H9 (cell line): Measurements from ENCODE around the gene SLC25A18. TPM values are rescaled to one million over a fixed set of nuclear protein-coding genes. Genes with fewer than 3 reads are reported as not detected.
"Not testable (repeated sequence)": the region's sequence is repeated elsewhere in the genome, so short reads cannot be mapped to it uniquely, and the experiment has no call there.

Experiments used
- DNase-seq: peaks from one replicate; pipeline ENCODE4 v3.0.0-alpha.2; 2017
- H2AFZ ChIP-seq: one replicate; pipeline ENCODE4 v1.6.1; 2013; ENCODE audit warnings: mild to moderate bottlenecking, low read length, control low read depth, moderate library complexity
- H2AK5ac ChIP-seq: 2 replicates; pipeline ENCODE4 v1.6.1; 2013; ENCODE audit warnings: low read length, control low read depth, mixed read lengths; ENCODE audit not compliant: insufficient read length
- H2BK120ac ChIP-seq: one replicate; pipeline ENCODE4 v1.6.1; 2013; ENCODE audit warnings: low read depth, mild to moderate bottlenecking, low read length, control low read depth, inconsistent platforms; ENCODE audit not compliant: poor library complexity, severe bottlenecking
- H2BK12ac ChIP-seq: 2 replicates; pipeline ENCODE4 v1.6.1; 2013; ENCODE audit warnings: low read length, control low read depth, mixed read lengths, low read depth; ENCODE audit not compliant: insufficient read length
- H2BK15ac ChIP-seq: 2 replicates; pipeline ENCODE4 v1.6.1; 2013; ENCODE audit warnings: low read depth, low read length, control low read depth
- H2BK20ac ChIP-seq: one replicate; pipeline ENCODE4 v1.6.1; 2013; ENCODE audit warnings: low read depth, mild to moderate bottlenecking, low read length, control low read depth, inconsistent platforms; ENCODE audit not compliant: poor library complexity, severe bottlenecking
- H2BK5ac ChIP-seq: 2 replicates; pipeline ENCODE4 v1.6.1; 2013; ENCODE audit warnings: low read length, control low read depth, mixed read lengths; ENCODE audit not compliant: insufficient read length
- H3K14ac ChIP-seq: 2 replicates; pipeline ENCODE4 v1.6.1; 2013; ENCODE audit warnings: low read length, control low read depth; ENCODE audit not compliant: insufficient read depth
- H3K18ac ChIP-seq: 2 replicates; pipeline ENCODE4 v1.6.1; 2013; ENCODE audit warnings: low read depth, mild to moderate bottlenecking, mixed read lengths, low read length, control low read depth; ENCODE audit not compliant: insufficient read length
- H3K23ac ChIP-seq: 2 replicates; pipeline ENCODE4 v1.6.1; 2013; ENCODE audit warnings: low read length, control low read depth, mixed read lengths, low read depth; ENCODE audit not compliant: insufficient read length
- H3K23me2 ChIP-seq: 2 replicates; pipeline ENCODE4 v1.6.1; 2013; ENCODE audit warnings: low read depth, mild to moderate bottlenecking, mixed read lengths, low read length, control low read depth; ENCODE audit not compliant: insufficient read length, poor library complexity, severe bottlenecking
- H3K27ac ChIP-seq: 2 replicates; pipeline ENCODE4 v1.5.1; 2013; ENCODE audit warnings: low read length, control low read depth, mixed read lengths, low read depth; ENCODE audit not compliant: insufficient read length
- H3K27me3 ChIP-seq: 2 replicates; pipeline ENCODE4 v1.6.1; 2013; ENCODE audit warnings: low read length, control low read depth, inconsistent platforms; ENCODE audit not compliant: insufficient read depth
- H3K4ac ChIP-seq: 2 replicates; pipeline ENCODE4 v1.6.1; 2013; ENCODE audit warnings: low read depth, mild to moderate bottlenecking, control low read depth, inconsistent platforms, low read length, moderate library complexity
- H3K4me1 ChIP-seq: 2 replicates; pipeline ENCODE4 v1.6.1; 2013; ENCODE audit warnings: low read length, control low read depth, inconsistent platforms; ENCODE audit not compliant: insufficient read depth
- H3K4me2 ChIP-seq: 2 replicates; pipeline ENCODE4 v1.6.1; 2013; ENCODE audit warnings: low read length, control low read depth, mixed read lengths; ENCODE audit not compliant: insufficient read length, insufficient read depth
- H3K56ac ChIP-seq: 2 replicates; pipeline ENCODE4 v1.6.1; 2013; ENCODE audit warnings: low read depth, mild to moderate bottlenecking, mixed read lengths, low read length, control low read depth; ENCODE audit not compliant: insufficient read length
- H3K79me1 ChIP-seq: 2 replicates; pipeline ENCODE4 v1.6.1; 2013; ENCODE audit warnings: low read depth, mild to moderate bottlenecking, moderate library complexity, low read length, control low read depth, inconsistent platforms; ENCODE audit not compliant: insufficient read depth, poor library complexity, severe bottlenecking
- H3K79me2 ChIP-seq: 2 replicates; pipeline ENCODE4 v1.6.1; 2013; ENCODE audit warnings: low read length, control low read depth, inconsistent platforms; ENCODE audit not compliant: insufficient read depth
- H3K9ac ChIP-seq: 2 replicates; pipeline ENCODE4 v1.6.1; 2013; ENCODE audit warnings: low read length, control low read depth, mixed read lengths; ENCODE audit not compliant: insufficient read length; ENCODE audit errors: extremely low read depth
- H3K9me3 ChIP-seq: one replicate; pipeline ENCODE4 v1.6.1; 2013; ENCODE audit warnings: low read depth, low read length, inconsistent platforms; ENCODE audit not compliant: control insufficient read depth
- H3T11ph ChIP-seq: one replicate; pipeline ENCODE4 v1.6.1; 2013; ENCODE audit warnings: mild to moderate bottlenecking, low read length, control low read depth, inconsistent platforms
- H4K20me1 ChIP-seq: one replicate; pipeline ENCODE4 v1.6.1; 2013; ENCODE audit not compliant: control insufficient read depth, insufficient read length, insufficient read depth
- H4K5ac ChIP-seq: 2 replicates; pipeline ENCODE4 v1.6.1; 2013; ENCODE audit warnings: low read depth, mild to moderate bottlenecking, mixed read lengths, low read length, control low read depth; ENCODE audit not compliant: insufficient read length
- H4K8ac ChIP-seq: replicated peaks from 2 replicates; pipeline ENCODE4 v1.6.1; 2013; ENCODE audit warnings: low read length, control low read depth, mixed read lengths, low read depth; ENCODE audit not compliant: insufficient read length
- H4K91ac ChIP-seq: 2 replicates; pipeline ENCODE4 v1.6.1; 2013; ENCODE audit warnings: low read depth, mild to moderate bottlenecking, moderate library complexity, mixed read lengths, low read length, control low read depth; ENCODE audit not compliant: insufficient read length
- H3K27ac Mint-ChIP-seq, 3 experiments: 2 replicates in 2 of 3; 3 replicates in 1 of 3; pipeline ENCODE4 v1.8.0; 2020 to 2021; ENCODE audit warnings: mixed read lengths in 3 of 3, mild to moderate bottlenecking in 1 of 3, moderate library complexity in 1 of 3
- H3K27me3 Mint-ChIP-seq: 2 replicates; pipeline ENCODE4 v1.8.0; 2021; ENCODE audit warnings: low read depth, mild to moderate bottlenecking, moderate library complexity, mixed read lengths
- H3K36me3 Mint-ChIP-seq, 3 experiments: 2 replicates in 2 of 3; 3 replicates in 1 of 3; pipeline ENCODE4 v1.8.0; 2020 to 2021; ENCODE audit warnings: low read depth in 3 of 3, mixed read lengths in 3 of 3; ENCODE audit not compliant: insufficient read depth in 1 of 3
- H3K4me1 Mint-ChIP-seq, 2 experiments: 2 replicates each; pipeline ENCODE4 v1.8.0; 2020; ENCODE audit warnings: mixed read lengths in 2 of 2
- H3K4me3 Mint-ChIP-seq, 2 experiments: 2 replicates in 1 of 2; 3 replicates in 1 of 2; pipeline ENCODE4 v1.8.0; 2020 to 2021; ENCODE audit warnings: mild to moderate bottlenecking in 2 of 2, mixed read lengths in 2 of 2, moderate library complexity in 1 of 2
- H3K9me3 Mint-ChIP-seq, 2 experiments: 2 replicates in 1 of 2; 3 replicates in 1 of 2; pipeline ENCODE4 v1.8.0; 2020; ENCODE audit warnings: mild to moderate bottlenecking in 2 of 2, mixed read lengths in 2 of 2, moderate library complexity in 1 of 2
- WGBS: extraction: QIAGEN DNeasy Blood & Tissue Kit; methylation state at CpG from one replicate; pipeline ENCODE4 v1.1.7; 2013; ENCODE audit warnings: missing lambda C conversion rate, low lambda C conversion rate, mixed read lengths; ENCODE audit not compliant: insufficient read length; ENCODE audit errors: extremely low coverage; 5-methylcytosine and 5-hydroxymethylcytosine counted together
- total RNA-seq: library from RNA; stranded (reverse); gene quantifications from 2 replicates; pipeline ENCODE4 v1.2.1, GENCODE V29; 2021
- TF ChIP-seq, protein P1 (sequence below): fragments of 200-600 bp; sonication (generic); conservative IDR thresholded peaks from 3 replicates; pipeline ENCODE4 v1.8.0; 2021; ENCODE audit warnings: antibody characterized with exemption, mild to moderate bottlenecking

The SLC25A18 gene
- total RNA-seq, 1 experiment from 2014 or later = 2.3 TPM

DNA sequence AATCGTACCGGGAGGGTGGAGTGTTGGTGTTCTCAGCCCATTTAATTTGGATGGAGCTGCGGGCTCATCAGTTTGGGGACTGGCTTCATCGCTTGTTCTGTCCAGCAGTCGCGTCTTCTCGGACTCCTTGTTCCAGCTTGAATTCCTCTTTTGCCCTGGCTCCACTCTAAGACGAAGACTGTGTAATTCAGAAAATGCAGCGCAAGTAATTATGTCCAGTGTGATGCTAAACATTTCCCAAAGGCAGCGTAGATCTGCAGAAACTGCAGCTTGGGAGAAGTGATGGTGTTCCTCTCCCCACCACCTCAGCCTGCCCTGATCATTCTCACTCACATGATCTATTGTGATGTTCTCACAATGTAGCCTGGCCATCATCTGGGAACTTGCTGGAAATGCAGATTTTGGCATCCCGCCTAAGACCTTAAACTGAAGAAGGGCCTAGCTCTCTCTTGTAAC lies 666 bp downstream of the SLC25A18 start:
- Mint-ChIP-seq H3K9me3 (peaks cover 12 to 13% of the 10 kb centered on the region in 2 experiments; a peak in 4 of 5 replicates), H3K36me3 (peaks cover 17 to 27% (median 20%) of the 10 kb centered on the region in 3 experiments), H3K4me3 (no peak overlapping the region), H3K4me1 (peaks cover 22 to 27% of the 10 kb centered on the region in 2 experiments), H3K27ac (peak overlapping the region; percentile 39 to 97 (median 63); a peak in 4 of 7 replicates), H3K27me3 (no peaks in the 10 kb centered on the region; the same call in none of the 2 replicates)
- H4K8ac ChIP-seq = no peak overlapping the region
- no peaks in the 10 kb centered on the region for H3K23me2 ChIP-seq
- WGBS = no CpG with 5 or more reads among the region's 11 CpGs
- H3K14ac ChIP-seq = no peak overlapping the region
- H3T11ph ChIP-seq = no peak overlapping the region
- H3K4ac ChIP-seq = no peak overlapping the region
- no peak overlapping the region for H3K9ac ChIP-seq
- H3K56ac ChIP-seq = no peak overlapping the region
- H2BK20ac ChIP-seq = no peak overlapping the region
- H3K4me2 ChIP-seq = no peak overlapping the region
- no peak overlapping the region for H2BK15ac ChIP-seq
- H3K4me1 ChIP-seq = 0 out of 2 replicates have a peak, but pooled peaks cover 2% of the 10 kb centered on the region
- no peak overlapping the region for H2BK5ac ChIP-seq
- H3K23ac ChIP-seq = no peak overlapping the region
- no peaks in the 10 kb centered on the region for H3K79me1 ChIP-seq
- H3K18ac ChIP-seq = no peak overlapping the region
- no peak overlapping the region for H2BK12ac ChIP-seq
- H4K20me1 ChIP-seq = no peaks in the 10 kb centered on the region
- H2BK120ac ChIP-seq = no peak overlapping the region
- no peak overlapping the region for H4K5ac ChIP-seq
- H3K79me2 ChIP-seq = no peaks in the 10 kb centered on the region
- TF ChIP-seq, protein P1, sequence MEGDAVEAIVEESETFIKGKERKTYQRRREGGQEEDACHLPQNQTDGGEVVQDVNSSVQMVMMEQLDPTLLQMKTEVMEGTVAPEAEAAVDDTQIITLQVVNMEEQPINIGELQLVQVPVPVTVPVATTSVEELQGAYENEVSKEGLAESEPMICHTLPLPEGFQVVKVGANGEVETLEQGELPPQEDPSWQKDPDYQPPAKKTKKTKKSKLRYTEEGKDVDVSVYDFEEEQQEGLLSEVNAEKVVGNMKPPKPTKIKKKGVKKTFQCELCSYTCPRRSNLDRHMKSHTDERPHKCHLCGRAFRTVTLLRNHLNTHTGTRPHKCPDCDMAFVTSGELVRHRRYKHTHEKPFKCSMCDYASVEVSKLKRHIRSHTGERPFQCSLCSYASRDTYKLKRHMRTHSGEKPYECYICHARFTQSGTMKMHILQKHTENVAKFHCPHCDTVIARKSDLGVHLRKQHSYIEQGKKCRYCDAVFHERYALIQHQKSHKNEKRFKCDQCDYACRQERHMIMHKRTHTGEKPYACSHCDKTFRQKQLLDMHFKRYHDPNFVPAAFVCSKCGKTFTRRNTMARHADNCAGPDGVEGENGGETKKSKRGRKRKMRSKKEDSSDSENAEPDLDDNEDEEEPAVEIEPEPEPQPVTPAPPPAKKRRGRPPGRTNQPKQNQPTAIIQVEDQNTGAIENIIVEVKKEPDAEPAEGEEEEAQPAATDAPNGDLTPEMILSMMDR = no peak
- H3K9me3 ChIP-seq = no peaks in the 10 kb centered on the region
- no peak overlapping the region for H2AFZ ChIP-seq
- no peak for DNase-seq
- H3K27me3 ChIP-seq = no peaks in the 10 kb centered on the region
- H4K91ac ChIP-seq = no peak overlapping the region
- H3K27ac ChIP-seq = no peak overlapping the region
- H2AK5ac ChIP-seq = no peak overlapping the region

DNA sequence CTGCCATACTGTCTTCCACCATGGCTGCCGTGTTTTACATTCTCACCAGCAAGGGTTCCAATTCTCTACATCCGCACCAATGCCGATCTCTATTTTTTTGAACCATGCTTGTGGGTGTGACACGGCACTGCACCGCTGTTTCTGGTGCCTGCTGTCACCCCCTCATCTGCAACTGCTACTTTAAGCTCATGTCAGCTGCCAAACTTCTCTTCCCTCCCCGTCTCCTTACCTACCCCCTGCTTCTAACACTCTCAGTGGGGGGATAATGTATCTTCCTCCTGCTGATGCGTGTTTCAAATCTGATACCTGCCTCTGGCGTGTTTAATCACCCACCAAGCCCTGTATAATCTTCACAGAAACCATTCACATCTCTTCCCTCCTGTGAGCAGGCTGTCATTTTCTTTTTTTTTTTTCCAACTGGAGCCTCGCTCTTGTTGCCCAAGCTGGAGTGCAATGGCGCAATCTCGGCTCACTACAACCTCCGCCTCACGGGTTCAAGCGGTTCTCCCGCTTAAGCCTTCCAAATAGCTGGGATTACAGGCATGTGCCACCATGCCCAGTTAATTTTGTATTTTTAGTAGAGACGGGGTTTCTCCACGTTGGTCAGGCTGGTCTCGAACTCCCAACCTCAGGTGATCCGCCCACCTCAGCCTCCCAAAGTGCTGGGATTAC lies 2.9 kb downstream of the SLC25A18 start:
- not testable (repeated sequence) for H2AK5ac ChIP-seq, H3K56ac ChIP-seq, H4K8ac ChIP-seq, H3K27ac ChIP-seq, H4K5ac ChIP-seq, H4K91ac ChIP-seq, H2BK12ac ChIP-seq, H3K4me3 Mint-ChIP-seq, H3K9ac ChIP-seq, H2BK120ac ChIP-seq, H3K36me3 Mint-ChIP-seq, H3K4ac ChIP-seq, H2BK15ac ChIP-seq, H3K9me3 ChIP-seq, H3K4me2 ChIP-seq, H3K14ac ChIP-seq, H2AFZ ChIP-seq, H4K20me1 ChIP-seq, H3K27me3 ChIP-seq, H3K9me3 Mint-ChIP-seq, H2BK5ac ChIP-seq, H3K79me2 ChIP-seq, H3K23me2 ChIP-seq, H3K27me3 Mint-ChIP-seq, H3T11ph ChIP-seq, H3K23ac ChIP-seq, H2BK20ac ChIP-seq, H3K18ac ChIP-seq, DNase-seq, H3K79me1 ChIP-seq
- H3K4me1 ChIP-seq = peaks cover 15% of the 10 kb centered on the region
- Mint-ChIP-seq H3K4me1 (peaks cover 42 to 47% of the 10 kb centered on the region in 2 experiments), H3K27ac (peak overlapping the region; percentile 57 to 70 (median 61); a peak in 5 of 7 replicates)
- WGBS = no CpG with 5 or more reads among the region's 19 CpGs
